GM13976 (cell line): Measurements from ENCODE around the gene CENPH.
A peak's percentile ranks its signal among the peaks of the same experiment; 100 is the strongest.

ENCODE experiments used
- DNase-seq: peaks from one replicate; pipeline ENCODE4 v3.0.0; 2012; ENCODE audit warnings: low spot score
- in situ Hi-C: fragments of 300-500 bp; cut with MboI; formaldehyde crosslinking; loops from one replicate; pipeline ENCODE4 v1.12.0; 2022; ENCODE audit warnings: low sequenced_read_pairs, mixed read lengths, inconsistent platforms; ENCODE audit not compliant: unreplicated experiment
- TF ChIP-seq, protein P1 (sequence below): IDR thresholded peaks from 2 replicates; pipeline ENCODE4 v1.5.1; 2012; ENCODE audit warnings: borderline replicate concordance, mild to moderate bottlenecking; ENCODE audit not compliant: insufficient read depth; ENCODE audit errors: extremely low read depth, missing control alignments, control extremely low read depth

Gene CENPH

DNA sequence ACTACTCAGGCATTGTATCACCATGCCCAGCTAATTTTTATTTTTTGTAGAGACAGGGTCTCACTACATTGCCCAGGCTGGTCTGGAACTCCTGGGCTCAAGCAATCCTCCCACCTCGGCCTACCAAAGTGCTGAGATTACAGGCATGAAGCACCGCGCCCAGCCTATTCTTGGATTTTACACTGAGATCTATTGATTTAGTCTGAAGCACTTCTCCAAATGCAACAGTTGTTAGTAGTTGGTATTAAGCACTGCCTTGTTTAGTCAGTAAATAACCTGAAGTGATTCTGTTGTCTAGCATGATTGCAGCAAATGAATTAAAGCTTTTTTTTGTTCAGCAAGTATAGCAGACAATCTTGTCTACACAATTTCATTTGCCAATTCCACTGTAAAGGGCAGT is 31.3 kb upstream of the CENPH start:
- DNase-seq, result no peak
- TF ChIP-seq, protein P1, sequence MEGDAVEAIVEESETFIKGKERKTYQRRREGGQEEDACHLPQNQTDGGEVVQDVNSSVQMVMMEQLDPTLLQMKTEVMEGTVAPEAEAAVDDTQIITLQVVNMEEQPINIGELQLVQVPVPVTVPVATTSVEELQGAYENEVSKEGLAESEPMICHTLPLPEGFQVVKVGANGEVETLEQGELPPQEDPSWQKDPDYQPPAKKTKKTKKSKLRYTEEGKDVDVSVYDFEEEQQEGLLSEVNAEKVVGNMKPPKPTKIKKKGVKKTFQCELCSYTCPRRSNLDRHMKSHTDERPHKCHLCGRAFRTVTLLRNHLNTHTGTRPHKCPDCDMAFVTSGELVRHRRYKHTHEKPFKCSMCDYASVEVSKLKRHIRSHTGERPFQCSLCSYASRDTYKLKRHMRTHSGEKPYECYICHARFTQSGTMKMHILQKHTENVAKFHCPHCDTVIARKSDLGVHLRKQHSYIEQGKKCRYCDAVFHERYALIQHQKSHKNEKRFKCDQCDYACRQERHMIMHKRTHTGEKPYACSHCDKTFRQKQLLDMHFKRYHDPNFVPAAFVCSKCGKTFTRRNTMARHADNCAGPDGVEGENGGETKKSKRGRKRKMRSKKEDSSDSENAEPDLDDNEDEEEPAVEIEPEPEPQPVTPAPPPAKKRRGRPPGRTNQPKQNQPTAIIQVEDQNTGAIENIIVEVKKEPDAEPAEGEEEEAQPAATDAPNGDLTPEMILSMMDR, result no peak
- in situ Hi-C loops, result no loop called here

DNA sequence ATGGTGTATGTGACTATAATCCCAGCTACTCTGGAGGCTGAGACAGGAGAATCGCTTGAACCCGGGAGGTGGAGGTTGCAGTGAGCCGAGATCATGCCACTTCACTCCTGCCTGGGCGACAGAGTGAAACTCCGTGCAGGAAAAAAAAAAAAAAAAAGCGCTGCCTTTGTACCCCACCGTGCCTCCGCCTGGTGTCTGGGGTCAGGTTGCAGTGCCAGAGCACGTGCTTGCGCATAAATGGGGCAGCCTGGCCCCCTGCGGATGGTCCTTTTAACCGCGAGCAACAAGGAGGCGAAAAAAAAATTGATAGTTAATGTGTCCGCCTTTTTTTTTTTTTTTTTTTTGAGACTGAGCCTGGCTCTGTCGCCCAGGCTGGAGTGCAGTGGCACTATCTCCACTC is 28.7 kb upstream of the CENPH start:
- TF ChIP-seq, protein P1, result no peak
- in situ Hi-C loops, result no loop called here
- DNase-seq, result no peak

DNA sequence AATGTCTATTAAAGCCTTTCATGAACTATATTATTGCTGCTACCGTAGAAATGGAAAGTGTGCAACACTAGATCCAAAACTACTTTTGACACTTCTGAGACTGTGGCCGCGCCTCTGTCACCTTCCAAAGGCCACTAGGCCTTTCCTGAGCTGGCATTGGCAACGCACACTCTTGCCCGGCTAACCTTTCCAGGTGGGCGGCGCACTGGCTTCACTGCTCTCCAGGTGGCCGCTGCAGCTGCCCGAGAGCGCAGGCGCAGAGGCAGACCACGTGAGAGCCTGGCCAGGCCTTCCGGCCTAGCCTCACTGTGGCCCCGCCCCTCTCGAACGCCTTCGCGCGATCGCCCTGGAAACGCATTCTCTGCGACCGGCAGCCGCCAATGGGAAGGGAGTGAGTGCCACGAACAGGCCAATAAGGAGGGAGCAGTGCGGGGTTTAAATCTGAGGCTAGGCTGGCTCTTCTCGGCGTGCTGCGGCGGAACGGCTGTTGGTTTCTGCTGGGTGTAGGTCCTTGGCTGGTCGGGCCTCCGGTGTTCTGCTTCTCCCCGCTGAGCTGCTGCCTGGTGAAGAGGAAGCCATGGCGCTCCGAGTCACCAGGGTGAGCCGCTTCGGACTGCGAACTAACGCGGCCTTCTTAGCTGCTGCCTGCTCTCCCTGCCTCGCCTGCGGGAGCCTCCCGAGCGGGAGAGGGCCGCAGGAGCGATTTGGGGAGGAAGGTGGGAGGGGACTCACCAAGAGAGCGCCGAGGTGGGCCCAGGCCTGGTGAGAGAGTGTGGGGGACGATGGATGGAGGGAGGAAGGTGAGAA is 22.5 kb upstream of the CENPH start, which contains the start of gene CCNB1:
CCNB1 (plus strand) TSS at position 465 of the 807 bp plus-strand sequence; CDS start at position 578, 113 bp downstream.
- in situ Hi-C loops, result no loop called here
- peak; percentile 100 for DNase-seq
- TF ChIP-seq, protein P1, result no peak

DNA sequence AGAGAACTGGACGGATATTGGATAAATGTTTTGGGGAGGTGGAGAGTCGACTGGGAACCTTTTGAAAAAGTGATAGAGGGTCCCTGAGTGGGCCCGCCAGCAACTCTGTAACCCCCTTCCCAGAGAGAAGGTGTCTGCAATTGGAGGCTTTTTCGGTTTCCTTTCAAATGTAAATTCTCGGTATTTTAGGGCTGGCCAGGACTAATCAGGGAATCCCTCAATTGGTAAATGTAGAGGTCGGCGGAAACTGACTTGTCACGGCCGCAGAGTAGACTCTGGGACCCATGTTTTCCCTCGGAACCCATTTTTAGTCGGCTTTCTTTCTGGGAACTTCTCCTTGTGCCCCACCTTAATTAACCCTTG is 21.9 kb upstream of the CENPH start:
- peak; percentile 27 for DNase-seq
- TF ChIP-seq, protein P1, result no peak
- in situ Hi-C loops, result no loop called here

DNA sequence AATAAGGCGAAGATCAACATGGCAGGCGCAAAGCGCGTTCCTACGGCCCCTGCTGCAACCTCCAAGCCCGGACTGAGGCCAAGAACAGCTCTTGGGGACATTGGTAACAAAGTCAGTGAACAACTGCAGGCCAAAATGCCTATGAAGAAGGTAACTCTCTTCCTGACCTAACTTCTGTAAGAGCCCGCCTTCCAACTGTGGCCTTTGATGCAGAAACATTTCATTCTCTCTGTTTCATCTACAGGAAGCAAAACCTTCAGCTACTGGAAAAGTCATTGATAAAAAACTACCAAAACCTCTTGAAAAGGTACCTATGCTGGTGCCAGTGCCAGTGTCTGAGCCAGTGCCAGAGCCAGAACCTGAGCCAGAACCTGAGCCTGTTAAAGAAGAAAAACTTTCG is 21.5 kb upstream of the CENPH start:
- in situ Hi-C loops, result no loop called here
- TF ChIP-seq, protein P1, result no peak
- DNase-seq, result no peak

DNA sequence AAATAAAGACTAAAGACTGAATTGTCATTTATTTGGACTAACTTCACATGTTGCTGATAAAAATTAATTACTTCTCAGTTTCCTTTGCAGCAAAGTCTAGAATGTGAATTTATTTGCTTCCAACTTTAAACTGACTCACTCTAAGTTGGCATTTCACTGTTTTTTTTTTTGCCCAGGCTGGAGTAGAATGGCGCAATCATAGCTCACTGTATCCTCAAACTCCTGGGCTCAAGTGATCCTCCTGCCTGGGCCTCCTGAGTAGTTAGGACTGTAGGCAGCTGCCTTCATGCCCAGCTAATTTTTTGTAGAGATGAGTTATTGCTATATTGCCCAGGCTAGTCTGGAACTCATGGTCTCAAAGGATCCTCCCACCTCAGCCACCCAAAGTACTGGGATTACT is 18.9 kb upstream of the CENPH start:
- no peak for DNase-seq
- TF ChIP-seq, protein P1, result no peak
- in situ Hi-C loops, result no loop called here
